ENCODE results near the gene KCTD5.

KCTD5 gene

GRCh38 chr16:2748757-2749455 lies 66.6 kb downstream of the KCTD5 start:
- ChIA-PET POLR2A (no interaction called here), CTCF (no interaction called here)
- no peak for DNase-seq (ENCODE audit: low read depth, low spot score)
- no peak for TF ChIP-seq CTCF (IDR thresholded peaks at IDR 0.05; ENCODE audit: insufficient read depth, low read length, missing control alignments)
- H3K4me3 ChIP-seq (ENCODE audit: low read depth, low read length): no peak overlapping the region

GRCh38 chr16:2749476-2749875 lies 67.2 kb downstream of the KCTD5 start:
- no peak for DNase-seq (ENCODE audit: low read depth, low spot score)
- no peak for TF ChIP-seq CTCF (IDR thresholded peaks at IDR 0.05; ENCODE audit: insufficient read depth, low read length, missing control alignments)
- no peak overlapping the region for H3K4me3 ChIP-seq (ENCODE audit: low read depth, low read length)
- ChIA-PET POLR2A (no interaction called here), CTCF (no interaction called here)

GRCh38 chr16:2749936-2750335 lies 67.6 kb downstream of the KCTD5 start:
- no peak for TF ChIP-seq CTCF (IDR thresholded peaks at IDR 0.05; ENCODE audit: insufficient read depth, low read length, missing control alignments)
- ChIA-PET POLR2A (no interaction called here), CTCF (interaction anchor here (1.4 kb wide), 1 partner anchor 11 kb away, joined by 3 read pairs; no protein-coding TSS in a partner anchor)
- DNase-seq (ENCODE audit: low read depth, low spot score): no peak
- H3K4me3 ChIP-seq (ENCODE audit: low read depth, low read length): no peak overlapping the region

GRCh38 chr16:2751577-2752034 lies 69.3 kb downstream of the KCTD5 start:
- ChIA-PET CTCF (interaction anchor here (2.1 to 3.2 kb wide), 2 partner anchors 117 to 121 kb away, joined by 6 to 10 read pairs; no protein-coding TSS in a partner anchor), POLR2A (interaction anchor here (0.7 kb wide), 1 partner anchor 69 kb away, joined by 3 read pairs; the partner anchor contains the start of gene KCTD5)

GRCh38 chr16:2752035-2752849 lies 69.9 kb downstream of the KCTD5 start, which contains the start of gene SRRM2:
SRRM2 (plus strand) TSS chr16:2752638; CDS start chr16:2756365, 3,727 bp downstream.
- CTCF ChIA-PET: interaction anchor here (1.0 to 3.2 kb wide), 3 partner anchors 24 to 120 kb away, joined by 3 to 10 read pairs (median 6); no protein-coding TSS in a partner anchor
- H3K4me3 ChIP-seq (ENCODE audit: low read depth, low read length): peak within 1 kb of the TSS; percentile 81
- no peak for TF ChIP-seq CTCF (IDR thresholded peaks at IDR 0.05; ENCODE audit: insufficient read depth, low read length, missing control alignments)

More at GRCh38 chr16:2751577-2752034, 69.3 kb downstream of the KCTD5 start:
- TF ChIP-seq CTCF (IDR thresholded peaks at IDR 0.05; ENCODE audit: insufficient read depth, low read length, missing control alignments): no peak
- DNase-seq (ENCODE audit: low read depth, low spot score): no peak
- peak overlapping the region; percentile 81 for H3K4me3 ChIP-seq (ENCODE audit: low read depth, low read length)

More at GRCh38 chr16:2752035-2752849, 69.9 kb downstream of the KCTD5 start, which contains the start of gene SRRM2:
- POLR2A ChIA-PET: interaction anchor here (0.7 to 2.1 kb wide), 6 partner anchors 11 to 116 kb away, joined by 3 to 12 read pairs (median 5); partner anchors contain the start of genes ELOB and KCTD5
- DNase-seq (ENCODE audit: low read depth, low spot score): peak; percentile 72

Measured in AG04449 (cell line).